WTC11 (cell line): ENCODE measurements around the gene PINK1. TPM values are rescaled to one million over a fixed set of nuclear protein-coding genes. Genes with fewer than 3 reads are reported as not detected.

ENCODE experiments used
- ATAC-seq: fragments of 200-7000 bp; cut with Tn5 transposase; 2 replicates; pipeline ENCODE4 v1.10.0; 2021; ENCODE audit warnings: mild to moderate bottlenecking, moderate library complexity
- CTCF ChIA-PET: fragments of 300-600 bp; sonication (Branson Sonifier 250); formaldehyde crosslinking; loops from one replicate; lab custom pipeline; 2021; ENCODE audit warnings: antibody characterized with exemption; lab: Charles Lee
- POLR2A ChIA-PET: fragments of 350-600 bp; sonication (Branson Sonifier 250); formaldehyde crosslinking; loops from one replicate; lab custom pipeline; 2021; ENCODE audit warnings: antibody characterized with exemption; lab: Charles Lee
- DNase-seq: peaks from one replicate; pipeline ENCODE4 v3.0.0; 2021; ENCODE audit warnings: low spot score
- H3K27ac Mint-ChIP-seq: 2 replicates; pipeline ENCODE4 v1.8.0; 2021; ENCODE audit warnings: mixed read lengths
- H3K27me3 Mint-ChIP-seq: 2 replicates; pipeline ENCODE4 v1.8.0; 2021; ENCODE audit warnings: low read depth, mild to moderate bottlenecking, moderate library complexity, mixed read lengths
- H3K36me3 Mint-ChIP-seq: 2 replicates; pipeline ENCODE4 v1.8.0; 2021; ENCODE audit warnings: mixed read lengths
- H3K4me1 Mint-ChIP-seq: 2 replicates; pipeline ENCODE4 v1.8.0; 2022; ENCODE audit warnings: mixed read lengths
- H3K4me3 Mint-ChIP-seq: 2 replicates; pipeline ENCODE4 v1.8.0; 2021; ENCODE audit warnings: mild to moderate bottlenecking, moderate library complexity, mixed read lengths
- H3K9me3 Mint-ChIP-seq: 2 replicates; pipeline ENCODE4 v1.8.0; 2021; ENCODE audit warnings: mixed read lengths
- ETV6 ChIP-seq: sonication (generic); formaldehyde crosslinking; IDR thresholded peaks from 2 replicates; pipeline ENCODE4 v1.8.1; 2022; ENCODE audit warnings: mild to moderate bottlenecking, missing genetic modification reagents
- FOXP1 ChIP-seq: sonication (generic); formaldehyde crosslinking; IDR thresholded peaks from 2 replicates; pipeline ENCODE4 v1.8.0; 2022; ENCODE audit warnings: missing genetic modification reagents, mild to moderate bottlenecking, moderate library complexity, borderline replicate concordance
- IRF2 ChIP-seq: sonication (generic); formaldehyde crosslinking; IDR thresholded peaks from 2 replicates; pipeline ENCODE4 v1.8.0; 2022; ENCODE audit warnings: low read depth, missing genetic modification reagents, borderline replicate concordance
- NFYB ChIP-seq: sonication (generic); formaldehyde crosslinking; conservative IDR thresholded peaks from 2 replicates; pipeline ENCODE4 v1.8.0; 2022; ENCODE audit warnings: low read depth, missing genetic modification reagents
- RORB ChIP-seq: fragments of 250-450 bp; sonication (Bioruptor Pico); IDR thresholded peaks from 2 replicates; pipeline ENCODE4 v1.9.0; 2021; ENCODE audit warnings: mild to moderate bottlenecking
- ZNF121 ChIP-seq: sonication (generic); formaldehyde crosslinking; IDR thresholded peaks from 2 replicates; pipeline ENCODE4 v1.8.0; 2023; ENCODE audit warnings: missing genetic modification reagents
- ZNF396 ChIP-seq: fragments of 250-450 bp; sonication (Bioruptor Pico); IDR thresholded peaks from 2 replicates; pipeline ENCODE4 v1.8.0; 2021; ENCODE audit warnings: mild to moderate bottlenecking, moderate library complexity, borderline replicate concordance
- ZNF416 ChIP-seq: fragments of 250-450 bp; sonication (Bioruptor Pico); IDR thresholded peaks from 2 replicates; pipeline ENCODE4 v1.9.0; 2021; ENCODE audit warnings: mild to moderate bottlenecking, inconsistent platforms
- ZNF671 ChIP-seq: fragments of 250-450 bp; sonication (Bioruptor Pico); IDR thresholded peaks from 2 replicates; pipeline ENCODE4 v1.8.0; 2021; ENCODE audit warnings: mild to moderate bottlenecking
- total RNA-seq: library from RNA; stranded (reverse); gene quantifications from 3 replicates; pipeline ENCODE4 v1.2.3, GENCODE V29; 2021
- TF ChIP-seq, protein P1 (sequence below): sonication (generic); formaldehyde crosslinking; IDR thresholded peaks from 2 replicates; pipeline ENCODE4 v1.8.0; 2022; ENCODE audit warnings: mild to moderate bottlenecking, missing genetic modification reagents
- TF ChIP-seq, protein P2 (sequence below): sonication (generic); formaldehyde crosslinking; conservative IDR thresholded peaks from 2 replicates; pipeline ENCODE4 v1.8.1; 2022; ENCODE audit warnings: mild to moderate bottlenecking, missing genetic modification reagents
- TF ChIP-seq, protein P3 (sequence below): fragments of 250-450 bp; sonication (Bioruptor Pico); IDR thresholded peaks from 2 replicates; pipeline ENCODE4 v1.9.0; 2021; ENCODE audit warnings: mild to moderate bottlenecking
- TF ChIP-seq, protein P4 (sequence below): sonication (generic); formaldehyde crosslinking; IDR thresholded peaks from 2 replicates; pipeline ENCODE4 v1.8.0; 2022; ENCODE audit warnings: missing genetic modification reagents
- TF ChIP-seq, protein P5 (sequence below): sonication (generic); formaldehyde crosslinking; IDR thresholded peaks from 2 replicates; pipeline ENCODE4 v1.8.1; 2022; ENCODE audit warnings: missing genetic modification reagents, borderline replicate concordance
- TF ChIP-seq, protein P6 (sequence below): sonication (generic); formaldehyde crosslinking; IDR thresholded peaks from 2 replicates; pipeline ENCODE4 v1.8.1; 2023; ENCODE audit warnings: mild to moderate bottlenecking, missing genetic modification reagents, moderate library complexity
- TF ChIP-seq, protein P7 (sequence below): sonication (generic); formaldehyde crosslinking; IDR thresholded peaks from 2 replicates; pipeline ENCODE4 v1.8.1; 2023; ENCODE audit warnings: mild to moderate bottlenecking, missing genetic modification reagents
- TF ChIP-seq, protein P8 (sequence below): sonication (generic); formaldehyde crosslinking; IDR thresholded peaks from 2 replicates; pipeline ENCODE4 v1.8.0; 2023; ENCODE audit warnings: mild to moderate bottlenecking, missing genetic modification reagents

Gene PINK1
- total RNA-seq, 1 experiment from 2014 or later: 47.7 TPM

DNA sequence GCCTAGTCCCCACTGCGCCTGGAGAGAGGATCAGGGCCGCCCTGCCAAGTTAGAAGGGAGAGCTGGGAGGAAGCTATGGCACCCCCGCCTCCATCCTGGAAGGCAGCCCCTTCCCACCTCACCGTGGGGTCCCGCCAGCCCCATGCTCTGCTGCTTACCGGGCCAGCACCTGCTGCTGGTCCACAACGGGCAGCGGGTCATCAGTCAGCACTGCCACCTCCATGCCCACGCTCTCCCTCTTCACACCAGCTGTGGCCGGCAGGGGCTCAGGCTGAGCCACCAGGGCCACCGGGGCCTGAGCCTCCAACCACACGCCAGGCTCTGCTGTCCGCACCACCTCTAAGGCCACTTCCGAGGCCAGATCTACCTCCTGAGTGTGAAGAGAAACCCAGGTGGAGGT is 51.4 kb downstream of the PINK1 start:
- POLR2A ChIA-PET: no interaction called here
- H3K36me3 Mint-ChIP-seq: peaks cover 8% of the 10 kb centered on the region
- no peak overlapping the region for H3K4me3 Mint-ChIP-seq
- ATAC-seq (no peak), DNase-seq (no peak)
- H3K27ac Mint-ChIP-seq: no peak overlapping the region
- H3K27me3 Mint-ChIP-seq: no peaks in the 10 kb centered on the region
- H3K4me1 Mint-ChIP-seq: no peaks in the 10 kb centered on the region
- CTCF ChIA-PET: interaction anchor here (0.6 to 1.5 kb wide), 4 partner anchors 9 to 109 kb away, joined by 3 to 9 read pairs (median 4); partner anchors contain the start of gene DDOST
- H3K9me3 Mint-ChIP-seq: no peaks in the 10 kb centered on the region
- TF ChIP-seq NFYB (CRISPR knock-in tag) (no peak), IRF2 (CRISPR knock-in tag) (no peak), ETV6 (no peak), FOXP1 (CRISPR knock-in tag) (no peak), ZNF671 (CRISPR knock-in tag) (no peak), ZNF121 (CRISPR knock-in tag) (no peak), ZNF416 (CRISPR knock-in tag) (no peak), RORB (CRISPR knock-in tag) (no peak), ZNF396 (CRISPR knock-in tag) (no peak)
- TF ChIP-seq, protein P1, sequence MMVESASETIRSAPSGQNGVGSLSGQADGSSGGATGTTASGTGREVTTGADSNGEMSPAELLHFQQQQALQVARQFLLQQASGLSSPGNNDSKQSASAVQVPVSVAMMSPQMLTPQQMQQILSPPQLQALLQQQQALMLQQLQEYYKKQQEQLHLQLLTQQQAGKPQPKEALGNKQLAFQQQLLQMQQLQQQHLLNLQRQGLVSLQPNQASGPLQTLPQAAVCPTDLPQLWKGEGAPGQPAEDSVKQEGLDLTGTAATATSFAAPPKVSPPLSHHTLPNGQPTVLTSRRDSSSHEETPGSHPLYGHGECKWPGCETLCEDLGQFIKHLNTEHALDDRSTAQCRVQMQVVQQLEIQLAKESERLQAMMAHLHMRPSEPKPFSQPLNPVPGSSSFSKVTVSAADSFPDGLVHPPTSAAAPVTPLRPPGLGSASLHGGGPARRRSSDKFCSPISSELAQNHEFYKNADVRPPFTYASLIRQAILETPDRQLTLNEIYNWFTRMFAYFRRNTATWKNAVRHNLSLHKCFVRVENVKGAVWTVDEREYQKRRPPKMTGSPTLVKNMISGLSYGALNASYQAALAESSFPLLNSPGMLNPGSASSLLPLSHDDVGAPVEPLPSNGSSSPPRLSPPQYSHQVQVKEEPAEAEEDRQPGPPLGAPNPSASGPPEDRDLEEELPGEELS (CRISPR knock-in tag): no peak
- TF ChIP-seq, protein P2, sequence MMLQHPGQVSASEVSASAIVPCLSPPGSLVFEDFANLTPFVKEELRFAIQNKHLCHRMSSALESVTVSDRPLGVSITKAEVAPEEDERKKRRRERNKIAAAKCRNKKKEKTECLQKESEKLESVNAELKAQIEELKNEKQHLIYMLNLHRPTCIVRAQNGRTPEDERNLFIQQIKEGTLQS: no peak
- TF ChIP-seq, protein P3, sequence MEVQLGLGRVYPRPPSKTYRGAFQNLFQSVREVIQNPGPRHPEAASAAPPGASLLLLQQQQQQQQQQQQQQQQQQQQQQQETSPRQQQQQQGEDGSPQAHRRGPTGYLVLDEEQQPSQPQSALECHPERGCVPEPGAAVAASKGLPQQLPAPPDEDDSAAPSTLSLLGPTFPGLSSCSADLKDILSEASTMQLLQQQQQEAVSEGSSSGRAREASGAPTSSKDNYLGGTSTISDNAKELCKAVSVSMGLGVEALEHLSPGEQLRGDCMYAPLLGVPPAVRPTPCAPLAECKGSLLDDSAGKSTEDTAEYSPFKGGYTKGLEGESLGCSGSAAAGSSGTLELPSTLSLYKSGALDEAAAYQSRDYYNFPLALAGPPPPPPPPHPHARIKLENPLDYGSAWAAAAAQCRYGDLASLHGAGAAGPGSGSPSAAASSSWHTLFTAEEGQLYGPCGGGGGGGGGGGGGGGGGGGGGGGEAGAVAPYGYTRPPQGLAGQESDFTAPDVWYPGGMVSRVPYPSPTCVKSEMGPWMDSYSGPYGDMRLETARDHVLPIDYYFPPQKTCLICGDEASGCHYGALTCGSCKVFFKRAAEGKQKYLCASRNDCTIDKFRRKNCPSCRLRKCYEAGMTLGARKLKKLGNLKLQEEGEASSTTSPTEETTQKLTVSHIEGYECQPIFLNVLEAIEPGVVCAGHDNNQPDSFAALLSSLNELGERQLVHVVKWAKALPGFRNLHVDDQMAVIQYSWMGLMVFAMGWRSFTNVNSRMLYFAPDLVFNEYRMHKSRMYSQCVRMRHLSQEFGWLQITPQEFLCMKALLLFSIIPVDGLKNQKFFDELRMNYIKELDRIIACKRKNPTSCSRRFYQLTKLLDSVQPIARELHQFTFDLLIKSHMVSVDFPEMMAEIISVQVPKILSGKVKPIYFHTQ: no peak
- TF ChIP-seq, protein P4, sequence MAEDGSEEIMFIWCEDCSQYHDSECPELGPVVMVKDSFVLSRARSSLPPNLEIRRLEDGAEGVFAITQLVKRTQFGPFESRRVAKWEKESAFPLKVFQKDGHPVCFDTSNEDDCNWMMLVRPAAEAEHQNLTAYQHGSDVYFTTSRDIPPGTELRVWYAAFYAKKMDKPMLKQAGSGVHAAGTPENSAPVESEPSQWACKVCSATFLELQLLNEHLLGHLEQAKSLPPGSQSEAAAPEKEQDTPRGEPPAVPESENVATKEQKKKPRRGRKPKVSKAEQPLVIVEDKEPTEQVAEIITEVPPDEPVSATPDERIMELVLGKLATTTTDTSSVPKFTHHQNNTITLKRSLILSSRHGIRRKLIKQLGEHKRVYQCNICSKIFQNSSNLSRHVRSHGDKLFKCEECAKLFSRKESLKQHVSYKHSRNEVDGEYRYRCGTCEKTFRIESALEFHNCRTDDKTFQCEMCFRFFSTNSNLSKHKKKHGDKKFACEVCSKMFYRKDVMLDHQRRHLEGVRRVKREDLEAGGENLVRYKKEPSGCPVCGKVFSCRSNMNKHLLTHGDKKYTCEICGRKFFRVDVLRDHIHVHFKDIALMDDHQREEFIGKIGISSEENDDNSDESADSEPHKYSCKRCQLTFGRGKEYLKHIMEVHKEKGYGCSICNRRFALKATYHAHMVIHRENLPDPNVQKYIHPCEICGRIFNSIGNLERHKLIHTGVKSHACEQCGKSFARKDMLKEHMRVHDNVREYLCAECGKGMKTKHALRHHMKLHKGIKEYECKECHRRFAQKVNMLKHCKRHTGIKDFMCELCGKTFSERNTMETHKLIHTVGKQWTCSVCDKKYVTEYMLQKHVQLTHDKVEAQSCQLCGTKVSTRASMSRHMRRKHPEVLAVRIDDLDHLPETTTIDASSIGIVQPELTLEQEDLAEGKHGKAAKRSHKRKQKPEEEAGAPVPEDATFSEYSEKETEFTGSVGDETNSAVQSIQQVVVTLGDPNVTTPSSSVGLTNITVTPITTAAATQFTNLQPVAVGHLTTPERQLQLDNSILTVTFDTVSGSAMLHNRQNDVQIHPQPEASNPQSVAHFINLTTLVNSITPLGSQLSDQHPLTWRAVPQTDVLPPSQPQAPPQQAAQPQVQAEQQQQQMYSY: no peak
- TF ChIP-seq, protein P5, sequence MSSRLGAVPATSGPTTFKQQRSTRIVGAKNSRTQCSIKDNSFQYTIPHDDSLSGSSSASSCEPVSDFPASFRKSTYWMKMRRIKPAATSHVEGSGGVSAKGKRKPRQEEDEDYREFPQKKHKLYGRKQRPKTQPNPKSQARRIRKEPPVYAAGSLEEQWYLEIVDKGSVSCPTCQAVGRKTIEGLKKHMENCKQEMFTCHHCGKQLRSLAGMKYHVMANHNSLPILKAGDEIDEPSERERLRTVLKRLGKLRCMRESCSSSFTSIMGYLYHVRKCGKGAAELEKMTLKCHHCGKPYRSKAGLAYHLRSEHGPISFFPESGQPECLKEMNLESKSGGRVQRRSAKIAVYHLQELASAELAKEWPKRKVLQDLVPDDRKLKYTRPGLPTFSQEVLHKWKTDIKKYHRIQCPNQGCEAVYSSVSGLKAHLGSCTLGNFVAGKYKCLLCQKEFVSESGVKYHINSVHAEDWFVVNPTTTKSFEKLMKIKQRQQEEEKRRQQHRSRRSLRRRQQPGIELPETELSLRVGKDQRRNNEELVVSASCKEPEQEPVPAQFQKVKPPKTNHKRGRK (CRISPR knock-in tag): no peak
- TF ChIP-seq, protein P6, sequence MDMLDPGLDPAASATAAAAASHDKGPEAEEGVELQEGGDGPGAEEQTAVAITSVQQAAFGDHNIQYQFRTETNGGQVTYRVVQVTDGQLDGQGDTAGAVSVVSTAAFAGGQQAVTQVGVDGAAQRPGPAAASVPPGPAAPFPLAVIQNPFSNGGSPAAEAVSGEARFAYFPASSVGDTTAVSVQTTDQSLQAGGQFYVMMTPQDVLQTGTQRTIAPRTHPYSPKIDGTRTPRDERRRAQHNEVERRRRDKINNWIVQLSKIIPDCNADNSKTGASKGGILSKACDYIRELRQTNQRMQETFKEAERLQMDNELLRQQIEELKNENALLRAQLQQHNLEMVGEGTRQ (CRISPR knock-in tag): no peak
- TF ChIP-seq, protein P7, sequence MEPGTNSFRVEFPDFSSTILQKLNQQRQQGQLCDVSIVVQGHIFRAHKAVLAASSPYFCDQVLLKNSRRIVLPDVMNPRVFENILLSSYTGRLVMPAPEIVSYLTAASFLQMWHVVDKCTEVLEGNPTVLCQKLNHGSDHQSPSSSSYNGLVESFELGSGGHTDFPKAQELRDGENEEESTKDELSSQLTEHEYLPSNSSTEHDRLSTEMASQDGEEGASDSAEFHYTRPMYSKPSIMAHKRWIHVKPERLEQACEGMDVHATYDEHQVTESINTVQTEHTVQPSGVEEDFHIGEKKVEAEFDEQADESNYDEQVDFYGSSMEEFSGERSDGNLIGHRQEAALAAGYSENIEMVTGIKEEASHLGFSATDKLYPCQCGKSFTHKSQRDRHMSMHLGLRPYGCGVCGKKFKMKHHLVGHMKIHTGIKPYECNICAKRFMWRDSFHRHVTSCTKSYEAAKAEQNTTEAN (CRISPR knock-in tag): no peak
- TF ChIP-seq, protein P8, sequence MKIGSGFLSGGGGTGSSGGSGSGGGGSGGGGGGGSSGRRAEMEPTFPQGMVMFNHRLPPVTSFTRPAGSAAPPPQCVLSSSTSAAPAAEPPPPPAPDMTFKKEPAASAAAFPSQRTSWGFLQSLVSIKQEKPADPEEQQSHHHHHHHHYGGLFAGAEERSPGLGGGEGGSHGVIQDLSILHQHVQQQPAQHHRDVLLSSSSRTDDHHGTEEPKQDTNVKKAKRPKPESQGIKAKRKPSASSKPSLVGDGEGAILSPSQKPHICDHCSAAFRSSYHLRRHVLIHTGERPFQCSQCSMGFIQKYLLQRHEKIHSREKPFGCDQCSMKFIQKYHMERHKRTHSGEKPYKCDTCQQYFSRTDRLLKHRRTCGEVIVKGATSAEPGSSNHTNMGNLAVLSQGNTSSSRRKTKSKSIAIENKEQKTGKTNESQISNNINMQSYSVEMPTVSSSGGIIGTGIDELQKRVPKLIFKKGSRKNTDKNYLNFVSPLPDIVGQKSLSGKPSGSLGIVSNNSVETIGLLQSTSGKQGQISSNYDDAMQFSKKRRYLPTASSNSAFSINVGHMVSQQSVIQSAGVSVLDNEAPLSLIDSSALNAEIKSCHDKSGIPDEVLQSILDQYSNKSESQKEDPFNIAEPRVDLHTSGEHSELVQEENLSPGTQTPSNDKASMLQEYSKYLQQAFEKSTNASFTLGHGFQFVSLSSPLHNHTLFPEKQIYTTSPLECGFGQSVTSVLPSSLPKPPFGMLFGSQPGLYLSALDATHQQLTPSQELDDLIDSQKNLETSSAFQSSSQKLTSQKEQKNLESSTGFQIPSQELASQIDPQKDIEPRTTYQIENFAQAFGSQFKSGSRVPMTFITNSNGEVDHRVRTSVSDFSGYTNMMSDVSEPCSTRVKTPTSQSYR (CRISPR knock-in tag): no peak
